PC-3 (cell line): ENCODE measurements around the gene TSKS.

Source experiments
- CTCF ChIP-seq: fragments of 300-600 bp; sonication (generic); conservative IDR thresholded peaks from 2 replicates; pipeline ENCODE4 v1.5.1; 2017; ENCODE audit warnings: antibody characterized with exemption, low read depth, mild to moderate bottlenecking, low read length
- EZH2 ChIP-seq: fragments of 300-600 bp; sonication (generic); IDR thresholded peaks from one replicate; pipeline ENCODE4 v1.6.1; 2017; ENCODE audit warnings: antibody characterized with exemption, mild to moderate bottlenecking, low read length; ENCODE audit not compliant: unreplicated experiment

- TF ChIP-seq CTCF (no peak), EZH2 (no peak)
Measured at GRCh38 chr19:49704888-49705642, 58.0 kb downstream of the TSKS start.
